Psoas muscle (tissue), 8 donors: ENCODE data around the gene AS3MT. TPM values are rescaled to one million over a fixed set of nuclear protein-coding genes. Genes with fewer than 3 reads are reported as not detected.

Source experiments
- ATAC-seq, 4 donors: fragments of 200-7000 bp; cut with Tn5 transposase; one replicate each; pipeline ENCODE4 v1.9.1; 2020; ENCODE audit warnings: moderate library complexity in 3 of 4, mild to moderate bottlenecking in 2 of 4
- DNase-seq, 2 donors: peaks; one replicate each; pipeline ENCODE4 v3.0.0-alpha.2; 2020
- H3K27ac ChIP-seq: fragments of 200-600 bp; one replicate; pipeline ENCODE4 v1.8.0; 2022
- H3K27me3 ChIP-seq, 3 donors: fragments of 200-600 bp in 1 of 3; one replicate each; pipeline versions ENCODE4 v1.6.1 to v1.8.0; 2013 to 2022; ENCODE audit warnings: low read length in 2 of 3, mild to moderate bottlenecking in 2 of 3, moderate library complexity in 1 of 3; ENCODE audit not compliant: insufficient read depth in 3 of 3
- H3K36me3 ChIP-seq, 2 donors: fragments of 200-600 bp in 1 of 2; one replicate each; pipeline versions ENCODE4 v1.6.1 to v1.8.0; 2013 to 2022; ENCODE audit warnings: low read depth in 1 of 2, mild to moderate bottlenecking in 1 of 2, moderate library complexity in 1 of 2; ENCODE audit not compliant: insufficient read depth in 1 of 2
- H3K4me1 ChIP-seq: fragments of 200-600 bp; one replicate; pipeline ENCODE4 v1.8.0; 2022
- H3K4me3 ChIP-seq: fragments of 200-600 bp; one replicate; pipeline ENCODE4 v1.8.0; 2022; ENCODE audit warnings: mild to moderate bottlenecking
- H3K9me3 ChIP-seq: fragments of 200-600 bp; one replicate; pipeline ENCODE4 v1.8.0; 2022
- CTCF ChIP-seq: fragments of 200-600 bp; IDR thresholded peaks from one replicate; pipeline ENCODE4 v1.8.0; 2022; ENCODE audit warnings: antibody characterized with exemption
- WGBS, 3 donors: extraction: QIAGEN DNeasy Blood & Tissue Kit; methylation state at CpG; one replicate each; pipeline versions ENCODE4 v1.1.6 to v1.1.7; 2013; 5-methylcytosine and 5-hydroxymethylcytosine counted together
- intact Hi-C, 2 donors: fragments of 100-400 bp; cut with DNase I; formaldehyde crosslinking; loops; one replicate each; pipeline versions ENCODE4 v1.11.0 to v1.14.2; 2022
- polyA plus RNA-seq, 3 donors: library from polyadenylated mRNA; stranded (reverse); fragments of 200-250 nt; gene quantifications; one replicate each; pipeline ENCODE4 v1.2.3, GENCODE V29; 2013
- total RNA-seq, 4 donors: library from RNA; stranded (reverse); fragmentation: NEBNext Ultra II Directional in 2 of 4; extraction: Animal tissue kit (Norgen Biotek cat#: 25700) in 2 of 4; gene quantifications; one replicate each; pipeline versions ENCODE4 v1.2.1 to v1.2.4, GENCODE V29; 2021 to 2023
- donor health status: healthy with polysubstance abuse.
- donor health status: DM: no; HTN: no; CAD: no; lungs with moderate emphysema.
- donor health status: Bipolar disorder and iron deficiency.
- donor health status: healthy.
- donor health status: DM: yes; HTN: yes; CAD: no.
- donor health status: DM: no; HTN: no; CAD: no.
- donor health status: DM: no; HTN: no; CAD: no.
- donor health status: DM: yes; HTN: yes; CAD: no.

Gene AS3MT
- total and polyA plus RNA-seq, 7 donors: 0.96 to 4.9 (median 2.2) TPM

GRCh38 chr10:102935505-102935904 lies 66.2 kb downstream of the AS3MT start:
- WGBS, 3 donors: 87 to 96% (median 90%) methylated on average over 4 of the region's 4 CpGs
- Histone ChIP-seq H3K36me3 (no peaks in the 10 kb centered on the region), H3K4me1 (no peaks in the 10 kb centered on the region), H3K27me3 (no peaks in the 10 kb centered on the region), H3K27ac (no peak overlapping the region), H3K4me3 (no peak overlapping the region), H3K9me3 (no peaks in the 10 kb centered on the region)
- TF ChIP-seq CTCF: no peak
- no peak for ATAC-seq
- no peak for DNase-seq
- intact Hi-C loops: no loop called here

GRCh38 chr10:102935939-102936605 lies 66.8 kb downstream of the AS3MT start:
- TF ChIP-seq CTCF: no peak
- 87 to 89% (median 87%) methylated on average over 3 of the region's 3 CpGs for WGBS, 3 donors

GRCh38 chr10:102941401-102941800 lies 72.1 kb downstream of the AS3MT start:
- DNase-seq: no peak
- H3K36me3 ChIP-seq: no peaks in the 10 kb centered on the region
- no peak overlapping the region for H3K27ac ChIP-seq
- no peak for TF ChIP-seq CTCF
- no peaks in the 10 kb centered on the region for H3K4me1 ChIP-seq
- no peaks in the 10 kb centered on the region for H3K9me3 ChIP-seq
- no peak overlapping the region for H3K4me3 ChIP-seq
- ATAC-seq: no peak
- 93 to 98% (median 96%) methylated on average over 3 of the region's 3 CpGs for WGBS, 3 donors
- intact Hi-C loops: no loop called here
- no peaks in the 10 kb centered on the region for H3K27me3 ChIP-seq

More at GRCh38 chr10:102935939-102936605, 66.8 kb downstream of the AS3MT start:
- Histone ChIP-seq H3K4me1 (no peaks in the 10 kb centered on the region), H3K9me3 (no peaks in the 10 kb centered on the region), H3K4me3 (no peak overlapping the region), H3K36me3 (no peaks in the 10 kb centered on the region), H3K27ac (no peak overlapping the region), H3K27me3 (no peaks in the 10 kb centered on the region)
- intact Hi-C loops: no loop called here
- ATAC-seq: no peak
- no peak for DNase-seq

GRCh38 chr10:102945449-102945848 lies 76.2 kb downstream of the AS3MT start:
- H3K4me1 ChIP-seq: no peaks in the 10 kb centered on the region
- H3K27ac ChIP-seq: no peak overlapping the region
- H3K4me3 ChIP-seq: no peak overlapping the region
- H3K9me3 ChIP-seq: no peaks in the 10 kb centered on the region
- no peak for TF ChIP-seq CTCF
- DNase-seq (no peak), ATAC-seq (no peak)
- intact Hi-C loops: no loop called here
- WGBS, 3 donors: 92 to 95% (median 92%) methylated on average over 3 of the region's 3 CpGs
- H3K27me3 ChIP-seq: no peaks in the 10 kb centered on the region
- H3K36me3 ChIP-seq: no peaks in the 10 kb centered on the region

GRCh38 chr10:102945962-102946361 lies 76.7 kb downstream of the AS3MT start:
- no peak overlapping the region for H3K4me3 ChIP-seq
- WGBS, 3 donors: 89 to 94% (median 92%) methylated on average over 2 of the region's 2 CpGs
- H3K4me1 ChIP-seq: no peaks in the 10 kb centered on the region
- no peak overlapping the region for H3K27ac ChIP-seq
- ATAC-seq (no peak), DNase-seq (no peak)
- TF ChIP-seq CTCF: no peak
- intact Hi-C loops: no loop called here
- no peaks in the 10 kb centered on the region for H3K36me3 ChIP-seq
- no peaks in the 10 kb centered on the region for H3K27me3 ChIP-seq
- no peaks in the 10 kb centered on the region for H3K9me3 ChIP-seq
